CD8-positive, alpha-beta memory T cell (primary cell): ENCODE results near the gene ZCCHC3. TPM values are rescaled to one million over a fixed set of nuclear protein-coding genes. Genes with fewer than 3 reads are reported as not detected.

Source experiments
- CTCF ChIA-PET: fragments of 350-600 bp; sonication (Branson Sonifier 250); formaldehyde crosslinking; loops from one replicate; lab custom pipeline; 2021; ENCODE audit warnings: antibody characterized with exemption; lab: Charles Lee
- POLR2A ChIA-PET: fragments of 350-600 bp; sonication (Branson Sonifier 250); formaldehyde crosslinking; loops from one replicate; lab custom pipeline; 2021; ENCODE audit warnings: antibody characterized with exemption; lab: Charles Lee
- DNase-seq, 5 donors: peaks; one replicate each; pipeline versions ENCODE4 v3.0.0 to v3.0.0-alpha.2; 2020 to 2022; ENCODE audit warnings: mixed read lengths in 1 of 5
- H3K27ac ChIP-seq: one replicate; pipeline ENCODE4 v1.7.0; 2013; ENCODE audit warnings: low read depth, mild to moderate bottlenecking, low read length, moderate library complexity
- H3K27me3 ChIP-seq: 2 replicates; pipeline ENCODE4 v1.7.0; 2013; ENCODE audit warnings: low read length, mild to moderate bottlenecking; ENCODE audit not compliant: insufficient read depth, poor library complexity, severe bottlenecking
- H3K36me3 ChIP-seq: 2 replicates; pipeline ENCODE4 v1.7.0; 2013; ENCODE audit warnings: mild to moderate bottlenecking, low read length, moderate library complexity; ENCODE audit not compliant: insufficient read depth
- H3K4me1 ChIP-seq: 2 replicates; pipeline ENCODE4 v1.7.0; 2013; ENCODE audit warnings: mild to moderate bottlenecking, low read length, moderate library complexity; ENCODE audit not compliant: insufficient read depth
- H3K4me3 ChIP-seq: 2 replicates; pipeline ENCODE4 v1.7.0; 2013; ENCODE audit warnings: mild to moderate bottlenecking, low read length
- H3K9me3 ChIP-seq: 2 replicates; pipeline ENCODE4 v1.7.0; 2013; ENCODE audit warnings: mild to moderate bottlenecking, low read length
- H3K27ac Mint-ChIP-seq, 8 donors: one replicate each; pipeline ENCODE4 v1.8.0; 2020 to 2021; ENCODE audit warnings: mixed read lengths in 8 of 8, mild to moderate bottlenecking in 6 of 8, inconsistent platforms in 3 of 8, moderate library complexity in 3 of 8
- H3K27me3 Mint-ChIP-seq, 2 donors: one replicate each; pipeline ENCODE4 v1.8.0; 2020 to 2021; ENCODE audit warnings: mixed read lengths in 2 of 2, mild to moderate bottlenecking in 1 of 2, moderate library complexity in 1 of 2
- H3K36me3 Mint-ChIP-seq, 3 donors: one replicate each; pipeline ENCODE4 v1.8.0; 2020 to 2021; ENCODE audit warnings: mixed read lengths in 3 of 3, inconsistent platforms in 1 of 3, mild to moderate bottlenecking in 1 of 3
- H3K4me1 Mint-ChIP-seq, 3 donors: one replicate each; pipeline ENCODE4 v1.8.0; 2020 to 2021; ENCODE audit warnings: mixed read lengths in 3 of 3, inconsistent platforms in 1 of 3, mild to moderate bottlenecking in 1 of 3
- H3K4me3 Mint-ChIP-seq, 7 donors: one replicate each; pipeline ENCODE4 v1.8.0; 2020 to 2021; ENCODE audit warnings: mixed read lengths in 7 of 7, mild to moderate bottlenecking in 6 of 7, moderate library complexity in 4 of 7, inconsistent platforms in 2 of 7
- H3K9me3 Mint-ChIP-seq, 5 donors: one replicate each; pipeline ENCODE4 v1.8.0; 2020 to 2022; ENCODE audit warnings: mixed read lengths in 5 of 5, mild to moderate bottlenecking in 3 of 5, moderate library complexity in 2 of 5, inconsistent platforms in 1 of 5
- polyA plus RNA-seq: library from polyadenylated mRNA; unstranded; fragments of 300-500 nt; fragmentation: Illumina TruSeq; gene quantifications from one replicate; pipeline ENCODE4 v1.2.3, GENCODE V29; 2021
- total RNA-seq, 2 experiments: library from RNA; stranded (reverse); gene quantifications; one replicate each; pipeline ENCODE4 v1.2.3, GENCODE V29; 2021

Gene ZCCHC3
- total and polyA plus RNA-seq, 3 experiments from 2014 or later, result 14.1 to 25.4 (median 25.3) TPM

DNA sequence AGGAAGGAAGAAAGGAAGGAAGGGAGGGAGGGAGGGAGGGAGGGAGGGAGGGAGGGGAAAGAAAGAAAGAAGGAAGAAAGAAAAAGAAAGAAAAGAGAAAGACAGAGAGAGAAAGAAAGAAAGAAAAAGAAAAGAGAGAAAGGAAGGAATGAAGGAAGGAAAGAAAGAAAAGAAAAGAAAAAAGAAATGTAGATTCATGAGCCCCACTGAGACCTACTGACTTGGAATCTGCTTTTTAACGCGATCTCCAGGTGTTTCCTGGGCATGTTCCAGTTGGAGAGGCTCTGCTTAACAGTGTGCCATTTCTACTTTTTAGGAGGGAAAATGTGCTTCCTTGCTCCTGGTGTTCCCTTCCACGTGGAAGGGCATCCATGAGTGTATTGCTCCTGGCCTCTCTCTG, 23.5 kb upstream of the ZCCHC3 start:
- H3K27ac Mint-ChIP-seq, result no peak overlapping the region
- Histone ChIP-seq H3K4me3 (no peak overlapping the region), H3K27ac (no peak overlapping the region), H3K4me1 (no peaks in the 10 kb centered on the region), H3K27me3 (no peaks in the 10 kb centered on the region), H3K36me3 (no peaks in the 10 kb centered on the region), H3K9me3 (no peaks in the 10 kb centered on the region)
- CTCF ChIA-PET, result interaction anchor here (1.4 to 2.4 kb wide), 2 partner anchors 8 to 16 kb away, joined by 3 to 6 read pairs; partner anchors contain the start of gene DEFB132
- H3K4me1 Mint-ChIP-seq, result no peaks in the 10 kb centered on the region
- peaks cover 0 to 19% (median 1%) of the 10 kb centered on the region in 3 donors for H3K36me3 Mint-ChIP-seq
- POLR2A ChIA-PET, result no interaction called here
- no peaks in the 10 kb centered on the region for H3K27me3 Mint-ChIP-seq
- no peak for DNase-seq
- H3K9me3 Mint-ChIP-seq, result no peaks in the 10 kb centered on the region
- no peak overlapping the region for H3K4me3 Mint-ChIP-seq

DNA sequence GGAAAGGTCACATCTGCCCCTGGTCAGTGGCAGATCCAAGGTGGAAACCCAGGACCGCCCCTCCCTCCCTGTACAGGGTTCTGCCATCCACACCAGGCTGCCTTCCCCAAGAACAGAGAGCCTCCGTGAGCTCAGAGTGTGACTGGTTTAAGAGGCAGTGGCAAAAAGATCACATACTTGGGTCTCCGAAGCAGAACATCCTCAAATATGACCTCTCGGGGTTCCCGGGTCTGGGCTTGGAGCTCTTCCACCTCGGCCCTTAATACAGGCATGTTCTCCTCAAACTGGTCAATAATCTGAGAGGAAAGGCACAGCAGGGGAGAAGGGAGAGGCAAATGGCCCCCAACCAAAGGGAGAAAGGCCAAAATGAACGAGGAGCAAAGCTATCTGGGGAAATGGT, 21.6 kb upstream of the ZCCHC3 start:
- DNase-seq, result no peak
- peaks cover 0 to 19% (median 1%) of the 10 kb centered on the region in 3 donors for H3K36me3 Mint-ChIP-seq
- no peak overlapping the region for H3K27ac ChIP-seq
- H3K4me3 ChIP-seq, result no peak overlapping the region
- POLR2A ChIA-PET, result no interaction called here
- H3K4me1 ChIP-seq, result no peaks in the 10 kb centered on the region
- H3K27me3 ChIP-seq, result no peaks in the 10 kb centered on the region
- H3K4me3 Mint-ChIP-seq, result no peak overlapping the region
- no peaks in the 10 kb centered on the region for H3K27me3 Mint-ChIP-seq
- H3K9me3 Mint-ChIP-seq, result no peaks in the 10 kb centered on the region
- H3K4me1 Mint-ChIP-seq, result no peaks in the 10 kb centered on the region
- CTCF ChIA-PET, result interaction anchor here (2.4 kb wide), 1 partner anchor 10 kb away, joined by 6 read pairs; no protein-coding TSS in a partner anchor
- no peaks in the 10 kb centered on the region for H3K36me3 ChIP-seq
- H3K9me3 ChIP-seq, result no peaks in the 10 kb centered on the region
- H3K27ac Mint-ChIP-seq, result no peak overlapping the region

DNA sequence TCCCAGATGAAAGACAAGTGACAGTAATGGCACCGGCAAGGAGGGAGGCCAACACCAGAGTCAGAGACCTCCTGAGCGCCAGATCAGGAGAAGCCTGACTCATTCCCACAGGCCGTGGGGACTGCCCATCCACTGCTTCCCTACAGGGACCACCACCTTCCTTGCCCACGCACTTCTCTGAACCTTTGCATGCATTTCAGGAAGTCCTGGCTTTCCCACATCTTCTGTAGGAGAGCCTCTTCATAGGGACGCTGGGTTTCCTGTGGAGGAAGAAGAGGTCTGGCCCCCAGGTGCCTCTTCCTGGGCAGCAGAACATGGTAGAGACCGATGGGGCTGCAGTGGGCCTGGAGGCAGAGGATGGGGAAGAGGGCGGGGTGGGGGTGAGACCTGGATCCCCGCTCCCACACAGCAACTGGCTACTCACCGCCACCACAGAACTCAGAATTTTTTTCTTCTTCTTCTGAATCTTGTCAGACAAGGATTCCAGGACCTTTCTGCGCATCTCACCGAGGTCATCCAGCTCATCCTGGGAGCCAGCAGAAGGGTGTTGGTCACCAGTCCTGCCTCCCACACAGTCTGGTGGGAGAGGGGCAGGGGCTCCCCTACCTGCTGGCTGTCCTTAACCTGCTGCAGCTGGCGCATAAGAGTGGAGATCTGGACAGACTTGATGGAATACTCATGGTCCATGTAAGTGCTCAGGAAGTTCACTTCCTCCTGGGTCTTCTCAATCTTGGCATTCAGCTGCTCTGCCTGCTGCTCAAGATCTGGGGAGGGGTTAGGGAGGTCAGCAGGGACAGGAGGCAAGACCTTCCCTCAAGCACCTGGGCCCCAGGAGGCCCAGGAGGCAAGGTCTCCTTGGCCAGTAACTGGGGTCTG, 20.5 kb upstream of the ZCCHC3 start:
- ChIA-PET POLR2A (no interaction called here), CTCF (no interaction called here)
- no peak overlapping the region for H3K4me3 ChIP-seq
- no peak overlapping the region for H3K27ac Mint-ChIP-seq
- no peaks in the 10 kb centered on the region for H3K4me1 Mint-ChIP-seq
- H3K4me3 Mint-ChIP-seq, result no peak overlapping the region
- H3K9me3 Mint-ChIP-seq, result no peaks in the 10 kb centered on the region
- H3K36me3 Mint-ChIP-seq, result peaks cover 0 to 19% (median 1%) of the 10 kb centered on the region in 3 donors
- H3K27me3 ChIP-seq, result no peaks in the 10 kb centered on the region
- H3K9me3 ChIP-seq, result no peaks in the 10 kb centered on the region
- H3K36me3 ChIP-seq, result no peaks in the 10 kb centered on the region
- DNase-seq, result no peak
- no peaks in the 10 kb centered on the region for H3K27me3 Mint-ChIP-seq
- H3K4me1 ChIP-seq, result no peaks in the 10 kb centered on the region
- no peak overlapping the region for H3K27ac ChIP-seq

DNA sequence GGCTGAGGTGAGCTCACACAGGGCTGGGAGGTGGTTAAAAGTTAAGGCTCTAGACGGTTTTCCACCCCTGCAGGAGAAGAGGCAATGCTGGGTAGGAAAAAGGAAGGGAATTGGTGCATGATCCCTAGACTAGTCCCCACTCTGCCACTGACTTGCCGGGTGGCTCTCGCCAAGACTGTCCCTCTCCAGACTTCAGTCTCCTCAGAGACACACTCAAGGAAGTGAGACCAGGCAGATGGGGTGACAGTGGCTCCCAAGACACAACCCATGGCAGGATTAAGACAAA, 19.9 kb upstream of the ZCCHC3 start:
- H3K4me1 ChIP-seq, result no peaks in the 10 kb centered on the region
- H3K27ac ChIP-seq, result no peak overlapping the region
- no peaks in the 10 kb centered on the region for H3K36me3 ChIP-seq
- H3K4me1 Mint-ChIP-seq, result no peaks in the 10 kb centered on the region
- H3K27me3 ChIP-seq, result no peaks in the 10 kb centered on the region
- no peak for DNase-seq
- peaks cover 0 to 19% (median 3%) of the 10 kb centered on the region in 3 donors for H3K36me3 Mint-ChIP-seq
- POLR2A ChIA-PET, result no interaction called here
- no peak overlapping the region for H3K4me3 Mint-ChIP-seq
- no peaks in the 10 kb centered on the region for H3K27me3 Mint-ChIP-seq
- no peak overlapping the region for H3K4me3 ChIP-seq
- H3K9me3 ChIP-seq, result no peaks in the 10 kb centered on the region
- CTCF ChIA-PET, result no interaction called here
- H3K27ac Mint-ChIP-seq, result peak overlapping the region in 1 of 8 donors; percentile 37
- no peaks in the 10 kb centered on the region for H3K9me3 Mint-ChIP-seq

DNA sequence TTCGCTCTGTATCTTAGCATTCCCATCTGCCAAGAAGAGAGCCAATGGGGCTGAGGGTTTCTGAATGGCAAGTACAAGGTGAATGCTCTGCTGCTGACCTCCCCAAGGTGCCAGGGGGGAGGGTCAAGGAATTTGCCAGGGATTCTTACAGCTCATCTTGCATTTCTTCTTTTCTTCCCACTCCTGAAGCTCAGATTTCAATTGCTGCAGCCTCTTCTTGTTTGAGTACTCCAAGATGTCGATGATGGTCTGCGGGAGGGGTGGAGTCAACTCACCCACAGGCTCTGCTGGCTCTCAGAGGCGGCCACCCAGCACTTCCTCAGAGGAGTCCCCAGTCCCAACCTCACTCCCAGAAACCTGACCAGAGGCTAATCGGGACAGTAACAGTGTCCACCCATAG, 19.2 kb upstream of the ZCCHC3 start:
- ChIA-PET CTCF (interaction anchor here (0.7 kb wide), 1 partner anchor 10 kb away, joined by 3 read pairs; no protein-coding TSS in a partner anchor), POLR2A (no interaction called here)
- no peaks in the 10 kb centered on the region for H3K27me3 ChIP-seq
- no peak overlapping the region for H3K4me3 ChIP-seq
- H3K27me3 Mint-ChIP-seq, result no peaks in the 10 kb centered on the region
- peak overlapping the region in 3 of 8 donors; percentile 12 to 56 (median 36) for H3K27ac Mint-ChIP-seq
- no peaks in the 10 kb centered on the region for H3K9me3 Mint-ChIP-seq
- no peaks in the 10 kb centered on the region for H3K4me1 ChIP-seq
- H3K4me3 Mint-ChIP-seq, result no peak overlapping the region
- H3K4me1 Mint-ChIP-seq, result no peaks in the 10 kb centered on the region
- no peak overlapping the region for H3K27ac ChIP-seq
- H3K9me3 ChIP-seq, result no peaks in the 10 kb centered on the region
- H3K36me3 ChIP-seq, result no peaks in the 10 kb centered on the region
- no peak for DNase-seq
- peaks cover 0 to 19% (median 3%) of the 10 kb centered on the region in 3 donors for H3K36me3 Mint-ChIP-seq

DNA sequence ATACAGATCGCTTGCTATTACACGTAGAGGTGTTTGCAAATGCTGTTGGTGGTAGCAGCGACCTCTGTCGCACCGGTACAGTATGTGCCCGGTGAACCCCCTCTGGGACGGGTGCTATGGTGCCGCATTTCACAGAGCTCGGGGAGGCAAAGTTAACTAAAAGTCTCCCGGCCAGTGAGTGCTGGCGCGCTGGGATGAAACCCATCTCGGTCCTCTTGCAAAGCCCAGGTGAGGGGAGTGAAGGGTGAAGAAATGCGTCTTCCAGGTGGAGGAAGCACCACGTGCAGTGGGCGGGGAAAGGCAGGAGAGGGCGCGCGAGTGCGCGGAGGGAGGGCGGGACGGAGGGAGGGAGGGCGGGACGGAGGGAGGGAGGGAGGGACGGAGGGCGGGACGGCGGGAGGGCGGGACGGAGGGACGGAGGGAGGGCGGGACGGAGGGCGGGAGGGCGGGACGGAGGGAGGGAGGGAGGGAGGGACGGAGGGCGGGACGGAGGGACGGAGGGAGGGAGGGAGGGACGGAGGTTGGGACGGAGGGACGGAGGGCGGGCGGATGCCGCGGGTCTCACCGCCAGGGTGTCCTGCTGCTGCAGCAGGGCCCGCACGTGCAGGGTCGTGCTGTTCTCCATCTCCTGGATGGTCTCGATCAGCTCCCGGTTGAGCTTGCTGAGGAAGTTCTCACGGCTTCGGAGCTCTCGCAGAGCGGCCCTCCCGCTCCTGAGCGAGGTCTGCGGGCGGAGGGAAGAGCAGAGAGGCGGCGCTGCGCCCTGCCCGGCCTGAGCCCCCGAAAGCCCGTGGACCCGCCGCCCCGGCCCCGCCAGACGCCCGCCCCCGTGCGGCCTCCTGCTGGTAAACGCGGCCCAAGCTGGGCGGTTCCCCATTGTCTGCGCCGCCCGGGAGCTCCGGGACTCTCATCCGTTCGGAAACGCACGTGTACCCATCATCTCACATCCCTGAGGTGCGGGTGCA, 18.5 kb upstream of the ZCCHC3 start:
- Histone ChIP-seq H3K4me3 (no peak overlapping the region), H3K27ac (no peak overlapping the region), H3K27me3 (no peaks in the 10 kb centered on the region), H3K9me3 (no peaks in the 10 kb centered on the region), H3K36me3 (no peaks in the 10 kb centered on the region), H3K4me1 (no peaks in the 10 kb centered on the region)
- peak overlapping the region in 1 of 7 donors; percentile 37 for H3K4me3 Mint-ChIP-seq
- peak overlapping the region in 2 of 8 donors; percentile 12 to 56 for H3K27ac Mint-ChIP-seq
- H3K27me3 Mint-ChIP-seq, result no peaks in the 10 kb centered on the region
- POLR2A ChIA-PET, result no interaction called here
- CTCF ChIA-PET, result interaction anchor here (0.7 kb wide), 1 partner anchor 11 kb away, joined by 3 read pairs; no protein-coding TSS in a partner anchor
- no peaks in the 10 kb centered on the region for H3K9me3 Mint-ChIP-seq
- no peak for DNase-seq
- H3K4me1 Mint-ChIP-seq, result no peaks in the 10 kb centered on the region
- H3K36me3 Mint-ChIP-seq, result peaks cover 0 to 19% (median 3%) of the 10 kb centered on the region in 3 donors

DNA sequence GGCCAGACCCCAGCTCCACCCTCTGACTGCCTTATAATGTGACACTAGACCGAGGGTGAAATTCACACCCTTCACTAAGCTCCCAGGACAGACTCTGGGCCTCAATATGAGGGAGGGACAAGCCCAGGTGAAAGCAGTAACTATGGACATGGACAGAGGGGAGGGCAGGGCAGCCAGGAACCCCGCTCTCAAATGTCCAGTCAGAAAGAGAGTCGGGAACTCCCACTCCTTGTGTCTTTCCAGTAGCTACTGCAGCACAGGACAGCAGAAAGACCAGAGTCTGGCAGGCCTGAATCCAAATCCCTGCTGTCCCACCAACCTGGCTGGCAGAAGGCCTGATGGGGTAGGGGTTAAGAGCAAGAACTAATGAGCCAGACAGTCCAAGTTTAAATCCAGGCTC, 13.2 kb upstream of the ZCCHC3 start:
- no peaks in the 10 kb centered on the region for H3K36me3 ChIP-seq
- Mint-ChIP-seq H3K4me3 (no peak overlapping the region), H3K4me1 (no peaks in the 10 kb centered on the region), H3K27me3 (no peaks in the 10 kb centered on the region), H3K27ac (no peak overlapping the region), H3K36me3 (peaks cover 0 to 2% (median 0%) of the 10 kb centered on the region in 3 donors), H3K9me3 (no peaks in the 10 kb centered on the region)
- no peak overlapping the region for H3K27ac ChIP-seq
- H3K27me3 ChIP-seq, result no peaks in the 10 kb centered on the region
- no peaks in the 10 kb centered on the region for H3K9me3 ChIP-seq
- no peak overlapping the region for H3K4me3 ChIP-seq
- H3K4me1 ChIP-seq, result no peaks in the 10 kb centered on the region
- ChIA-PET POLR2A (no interaction called here), CTCF (no interaction called here)
- no peak for DNase-seq

DNA sequence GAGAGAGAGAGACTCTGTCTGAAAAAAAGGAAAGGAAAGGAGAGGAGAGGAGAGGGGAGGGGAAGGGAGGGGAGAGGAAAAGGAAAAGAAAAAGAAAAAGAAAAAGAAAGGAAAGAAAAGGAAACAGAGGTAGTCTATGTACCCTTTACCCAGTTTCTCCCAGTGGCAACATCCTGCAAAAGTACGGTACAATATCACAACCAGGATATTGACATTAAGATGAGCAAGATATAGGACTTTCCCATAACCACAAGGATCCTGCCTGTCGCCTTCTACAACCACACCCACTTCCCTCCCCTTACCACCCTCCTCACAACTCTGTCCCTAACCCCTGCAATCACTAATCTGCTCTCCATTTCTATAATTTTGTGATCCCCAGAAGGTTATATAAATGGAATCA, 10.9 kb upstream of the ZCCHC3 start:
- Histone ChIP-seq H3K36me3 (no peaks in the 10 kb centered on the region), H3K9me3 (no peaks in the 10 kb centered on the region)
- peaks cover 0 to 8% (median 6%) of the 10 kb centered on the region in 3 donors for H3K4me1 Mint-ChIP-seq

More for the DNA sequence above, 10.9 kb upstream of the ZCCHC3 start:
- Histone ChIP-seq H3K27me3 (no peaks in the 10 kb centered on the region), H3K4me1 (peaks cover 17% of the 10 kb centered on the region), H3K4me3 (no peak overlapping the region), H3K27ac (no peak overlapping the region)
- ChIA-PET CTCF (no interaction called here), POLR2A (no interaction called here)
- DNase-seq, result no peak
- H3K36me3 Mint-ChIP-seq, result peaks cover 0 to 2% (median 0%) of the 10 kb centered on the region in 3 donors
- H3K27me3 Mint-ChIP-seq, result no peaks in the 10 kb centered on the region
- H3K4me3 Mint-ChIP-seq, result peak overlapping the region in 1 of 7 donors; percentile 39
- no peaks in the 10 kb centered on the region for H3K9me3 Mint-ChIP-seq
- no peak overlapping the region for H3K27ac Mint-ChIP-seq
